Measurements from ENCODE around the gene USP11.

GRCh38 chrX:47241201-47242011, 8.6 kb downstream of the USP11 start:
- TF ChIP-seq CTCF (conservative IDR thresholded peaks at IDR 0.05; ENCODE audit: low read depth in 2 of 2), result no peak
- TF ChIP-seq POLR2AphosphoS5 (IDR thresholded peaks at IDR 0.05; ENCODE audit: low read depth), result no peak
